Tibial nerve (tissue), 3 donors: Measurements from ENCODE around the gene DSTYK.

Experiments
- CTCF ChIP-seq, 5 experiments: fragments of 200-600 bp in 3 of 5; fragments of 450-650 bp in 2 of 5; sonication (generic) in 3 of 5; IDR thresholded peaks; one replicate each; pipeline ENCODE4 v1.5.1; 2016 to 2019; ENCODE audit warnings: antibody characterized with exemption in 5 of 5, mild to moderate bottlenecking in 3 of 5, moderate library complexity in 2 of 5
- POLR2A ChIP-seq, 2 donors: fragments of 450-650 bp; IDR thresholded peaks; one replicate each; pipeline ENCODE4 v1.6.1; 2017; ENCODE audit warnings: antibody characterized with exemption in 2 of 2, mild to moderate bottlenecking in 2 of 2, moderate library complexity in 2 of 2

GRCh38 chr1:205258261-205258691 is 46.8 kb upstream of the DSTYK start:
- TF ChIP-seq POLR2A (IDR thresholded peaks at IDR 0.05) (no peak), CTCF (IDR thresholded peaks at IDR 0.05) (no peak)
